Esophagus mucosa (tissue), 1 donor: ENCODE measurements around the gene PLD3. TPM values are rescaled to one million over a fixed set of nuclear protein-coding genes. Genes with fewer than 3 reads are reported as not detected.
"Not testable (repeated sequence)": the region's sequence is repeated elsewhere in the genome, so short reads cannot be mapped to it uniquely, and the experiment has no call there.

Source experiments
- ATAC-seq: fragments of 200-7000 bp; cut with Tn5 transposase; one replicate; pipeline ENCODE4 v1.9.1; 2020
- total RNA-seq: library from RNA; stranded (reverse); gene quantifications from one replicate; pipeline ENCODE4 v1.2.4, GENCODE V29; 2023
- donor health status: DM: yes; HTN: yes; CAD: no.

Gene PLD3
- total RNA-seq, 1 donor from 2014 or later = 55.4 TPM

DNA sequence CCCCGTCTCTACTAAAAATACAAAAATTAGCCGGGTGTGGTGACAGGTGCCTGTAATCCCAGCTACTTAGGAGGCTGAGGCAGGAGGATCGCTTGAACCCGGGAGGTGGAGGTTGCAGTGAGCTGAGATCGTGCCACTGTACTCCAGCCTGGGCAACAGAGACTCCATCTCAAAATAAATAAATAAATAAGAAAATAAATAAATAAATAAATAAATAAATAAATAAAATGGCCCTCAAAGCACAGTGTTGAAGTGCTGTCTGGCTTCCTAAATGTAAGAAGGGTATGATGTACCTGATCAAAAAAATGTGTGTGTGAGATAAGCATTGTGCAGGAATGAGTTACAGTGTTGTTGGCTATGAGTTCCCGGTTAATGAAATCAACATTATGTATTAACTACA lies 15.4 kb upstream of the PLD3 start:
- not testable (repeated sequence) for ATAC-seq

DNA sequence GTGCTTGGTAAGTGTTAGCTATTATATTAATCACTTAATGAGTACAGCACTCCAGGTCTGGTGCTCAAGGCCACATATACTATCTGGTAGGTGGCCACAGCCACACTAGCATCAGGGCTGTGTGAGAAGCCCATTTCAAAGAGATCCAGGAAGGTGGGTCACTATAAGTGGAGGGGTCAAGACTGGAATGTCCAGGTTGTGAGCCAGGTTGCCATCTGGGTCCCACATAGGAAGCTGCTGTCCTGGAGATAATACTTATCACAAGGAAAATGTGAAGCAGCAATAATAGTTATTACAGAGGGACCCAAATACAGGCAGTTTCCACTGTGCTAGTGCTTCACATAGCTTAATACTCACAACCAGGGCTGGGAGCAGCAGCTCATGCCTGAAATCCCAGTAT lies 13.4 kb upstream of the PLD3 start:
- no peak for ATAC-seq

- ATAC-seq = no peak
These were observed 12.5 kb upstream of the PLD3 start for GRCh38 chr19:40335855-40336600.

GRCh38 chr19:40336601-40336900 lies 11.9 kb upstream of the PLD3 start:
- no peak for ATAC-seq

DNA sequence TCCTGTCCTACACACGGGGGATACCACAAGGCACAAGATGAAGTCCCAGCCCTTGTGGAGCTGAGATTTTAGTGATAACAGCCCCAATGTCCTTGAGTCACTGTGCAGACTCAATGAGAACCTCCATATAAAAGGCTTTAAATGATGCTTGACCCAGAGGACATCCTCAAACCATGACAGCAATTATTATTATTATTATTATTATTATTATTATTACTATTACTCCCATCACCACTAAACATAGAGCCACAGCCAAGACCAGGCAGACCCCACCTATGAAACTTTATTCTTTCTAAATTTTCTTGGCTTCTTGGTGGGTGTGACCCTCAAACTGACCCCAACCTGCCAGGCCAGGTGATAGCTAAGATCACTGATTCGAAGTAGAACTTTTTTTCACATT lies 11.4 kb upstream of the PLD3 start:
- no peak for ATAC-seq

DNA sequence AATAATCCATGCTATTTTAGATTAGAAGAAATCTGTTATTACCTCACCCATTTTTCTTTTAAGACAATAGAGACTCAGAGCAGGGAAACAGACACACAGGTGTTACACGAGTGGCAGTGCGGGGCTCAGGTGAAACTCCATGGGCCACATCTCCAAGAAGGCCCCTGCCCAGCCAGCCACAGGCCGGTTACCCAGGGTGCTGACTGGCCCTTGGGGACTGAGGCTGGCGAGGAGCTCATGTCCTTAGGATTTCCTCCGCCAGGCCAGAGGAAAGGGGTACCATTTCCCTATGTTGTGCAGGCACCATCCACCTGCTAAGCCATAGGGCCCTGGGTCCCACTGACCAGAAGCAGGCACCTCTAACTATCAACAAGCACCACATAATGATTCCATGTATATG lies 10.9 kb upstream of the PLD3 start:
- ATAC-seq = no peak

GRCh38 chr19:40339018-40339728 lies 9.3 kb upstream of the PLD3 start:
- no peak for ATAC-seq

DNA sequence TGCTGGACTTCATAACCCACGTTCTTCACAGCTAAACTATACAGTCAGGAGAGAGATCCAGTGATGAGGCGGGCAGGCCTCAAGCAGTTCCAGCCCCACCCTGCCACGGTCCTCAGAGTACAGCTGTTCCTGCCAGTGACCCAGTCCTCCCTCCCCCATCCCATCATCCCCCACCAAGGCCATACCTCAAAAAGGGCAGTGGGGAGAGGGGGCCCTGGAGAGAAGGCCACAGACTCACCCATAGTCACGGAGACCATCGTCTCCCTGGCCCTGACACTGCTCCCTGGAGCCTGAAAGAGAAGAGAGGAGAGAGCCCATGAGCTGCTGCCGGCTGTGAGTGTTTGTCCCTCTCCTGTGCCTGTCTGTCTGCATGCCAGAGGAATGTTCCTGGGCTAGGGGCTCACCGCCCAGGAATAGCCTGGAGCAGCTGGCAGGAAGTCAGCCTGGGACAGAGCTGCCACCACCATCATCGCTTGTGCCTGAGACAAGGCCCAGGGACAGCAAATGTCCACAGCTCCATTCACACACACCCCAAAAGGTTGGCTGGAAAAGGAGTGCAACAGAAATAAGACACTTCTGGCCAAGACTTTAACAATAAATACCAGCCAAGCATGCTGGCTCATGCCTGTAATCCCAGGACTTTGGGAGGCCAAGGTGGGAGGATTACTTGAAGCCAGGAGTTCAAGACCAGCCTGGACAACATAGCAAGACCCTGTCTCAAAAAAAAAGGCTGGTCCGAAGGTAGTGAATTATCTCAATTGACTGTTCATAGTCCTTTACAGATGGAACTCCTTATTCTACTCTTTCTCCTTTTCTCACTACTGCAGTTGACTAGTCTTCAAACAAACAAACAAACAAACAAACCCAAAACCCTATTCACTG lies 6.7 kb upstream of the PLD3 start:
- no peak for ATAC-seq

- ATAC-seq = no peak
These were observed 5.7 kb upstream of the PLD3 start for GRCh38 chr19:40342644-40343311.

GRCh38 chr19:40344422-40344821 lies 4.1 kb upstream of the PLD3 start:
- no peak for ATAC-seq

- ATAC-seq = peak; percentile 21
These were observed 539 bp downstream of the PLD3 start for GRCh38 chr19:40348961-40349507.

- ATAC-seq = no peak
These were observed 7.6 kb downstream of the PLD3 start for GRCh38 chr19:40355975-40356680.

DNA sequence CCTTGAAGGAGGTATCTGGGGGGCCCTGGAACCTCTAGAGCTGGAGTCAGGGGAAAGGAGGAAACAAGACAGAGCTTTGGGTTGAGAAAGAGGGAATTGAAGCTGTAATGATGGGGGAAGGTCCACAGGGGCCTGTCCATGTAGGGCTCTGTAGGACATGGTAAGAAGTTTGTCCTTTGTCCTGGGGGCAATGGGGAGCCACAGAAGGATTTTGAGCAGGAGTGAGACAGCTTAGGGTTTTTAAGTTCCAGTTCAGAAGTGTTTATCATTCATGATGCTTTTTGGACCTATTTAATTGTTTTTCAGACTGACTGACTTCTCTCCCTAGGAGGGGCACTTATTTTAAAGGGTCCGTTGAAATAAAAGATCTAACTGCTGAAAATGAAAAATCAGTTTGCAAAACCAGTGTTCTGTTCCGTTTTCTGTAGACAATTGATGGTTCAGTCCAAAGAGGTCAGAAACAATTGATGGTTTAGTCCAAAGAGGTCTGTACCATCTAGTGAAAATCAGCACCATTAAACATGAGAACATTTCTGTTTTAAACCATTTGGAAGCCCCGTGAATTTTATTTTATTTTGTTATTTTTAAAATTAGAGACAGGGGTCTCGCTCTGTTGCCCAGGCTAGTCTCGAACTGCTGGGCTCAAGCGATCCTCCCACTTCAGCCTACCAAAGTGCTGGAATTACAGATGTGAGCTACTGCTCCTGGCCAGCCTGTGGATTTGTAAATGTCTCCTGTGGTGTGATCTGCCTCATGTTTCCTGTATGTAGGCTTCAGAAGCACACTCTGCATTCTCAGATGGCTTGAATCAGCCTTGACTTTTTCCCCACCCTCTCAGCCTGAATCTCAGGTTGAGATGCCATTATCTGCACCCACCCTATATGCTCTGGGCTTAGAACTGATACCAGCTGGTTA lies 8.4 kb downstream of the PLD3 start:
- no peak for ATAC-seq

- no peak for ATAC-seq
These were observed 9.1 kb downstream of the PLD3 start for GRCh38 chr19:40357640-40358039.

DNA sequence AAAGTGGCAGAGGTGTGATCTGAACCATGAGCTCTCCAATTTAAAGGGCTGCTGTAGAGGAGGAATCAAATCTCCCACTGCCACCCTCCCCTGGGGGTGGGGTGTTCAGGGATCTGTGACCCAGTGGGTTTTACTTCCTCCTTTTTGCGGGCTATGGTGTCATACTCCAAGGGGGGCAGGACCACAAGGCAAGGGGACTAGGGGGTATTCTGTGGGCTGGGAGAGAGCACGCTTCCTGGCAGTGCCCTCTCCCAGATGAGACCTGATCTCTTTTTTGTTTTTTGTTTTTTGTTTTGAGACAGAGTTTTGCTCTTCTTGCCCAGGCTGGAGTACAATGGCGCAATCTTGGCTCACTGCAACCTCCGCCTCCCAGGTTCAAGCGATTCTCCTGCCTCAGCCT lies 10.3 kb downstream of the PLD3 start:
- ATAC-seq = peak; percentile 24

GRCh38 chr19:40360020-40360707 lies 11.7 kb downstream of the PLD3 start:
- ATAC-seq = no peak

DNA sequence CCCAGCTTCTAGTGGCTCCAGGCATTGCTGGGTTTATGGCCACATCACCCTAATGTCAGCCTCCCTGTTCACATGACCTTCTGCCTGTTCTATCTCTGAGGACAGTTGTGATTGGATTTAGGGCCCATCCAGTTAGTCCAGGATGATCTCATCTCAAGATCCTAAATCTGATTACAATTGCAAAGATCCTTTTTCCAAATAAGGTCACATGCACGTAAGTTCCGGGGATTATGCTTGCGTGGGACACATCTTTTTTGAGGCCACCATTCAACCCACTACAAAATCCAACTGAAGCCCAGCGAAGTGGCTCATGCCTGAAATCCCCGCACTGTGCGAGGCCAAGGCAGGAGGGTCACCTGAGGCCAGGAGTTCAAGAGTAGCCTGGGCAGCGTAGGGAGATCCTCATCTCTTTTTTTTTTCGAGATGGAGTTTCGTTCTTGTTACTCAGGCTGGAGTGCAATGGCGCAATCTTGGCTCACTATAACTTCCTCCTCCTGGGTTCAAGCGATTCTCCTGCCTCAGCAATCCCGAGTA lies 12.3 kb downstream of the PLD3 start:
- ATAC-seq = no peak

DNA sequence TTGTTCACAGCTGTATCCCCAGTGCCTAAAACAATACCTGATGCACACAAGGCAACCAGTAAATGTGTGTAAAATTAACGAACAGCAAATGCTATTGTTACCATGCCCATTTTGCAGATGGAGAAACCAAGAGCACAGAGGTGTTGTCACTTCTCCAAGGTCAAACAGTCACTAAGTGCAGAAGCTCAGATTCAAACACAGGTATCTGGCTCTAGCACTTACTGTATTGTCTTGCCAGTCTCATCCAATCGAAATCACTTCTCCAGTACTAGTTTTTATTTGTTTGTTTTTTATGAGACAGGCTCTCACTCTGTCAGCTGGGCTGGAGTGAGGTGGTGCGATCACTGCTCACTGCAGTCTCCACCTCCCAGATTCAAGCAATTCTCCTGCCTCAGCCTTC lies 13.7 kb downstream of the PLD3 start:
- ATAC-seq = no peak

- no peak for ATAC-seq
These were observed 14.6 kb downstream of the PLD3 start for GRCh38 chr19:40363069-40363468.

DNA sequence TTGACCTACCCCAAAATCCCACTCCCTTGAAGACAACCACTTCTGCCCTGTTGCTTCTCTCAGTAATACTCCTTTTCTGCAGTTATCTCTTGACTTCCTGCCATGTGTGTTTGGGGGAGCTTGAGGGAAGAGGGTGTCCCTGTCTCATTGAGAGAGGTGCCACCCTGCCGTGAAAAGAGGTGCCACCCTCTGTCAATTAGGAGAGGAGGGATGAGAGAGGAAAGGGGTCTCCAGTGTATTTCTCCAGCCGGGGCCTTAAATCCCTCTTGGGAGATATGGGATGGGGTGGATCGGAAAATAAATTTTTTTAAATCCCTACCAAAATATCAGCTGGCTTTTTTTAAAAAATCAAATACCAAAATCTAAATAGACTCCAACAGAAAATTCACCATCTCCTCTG lies 16.5 kb downstream of the PLD3 start:
- ATAC-seq = no peak
